HG03159 (cell line): ENCODE measurements around the gene USP43.

ENCODE experiments used
- ATAC-seq: cut with Tn5 transposase; IDR thresholded peaks from one replicate; pipeline ENCODE4 v1.9.1; 2021; ENCODE audit warnings: mild to moderate bottlenecking, moderate library complexity; ENCODE audit not compliant: unreplicated experiment

USP43 gene

GRCh38 chr17:9705745-9706144 is 60.4 kb downstream of the USP43 start:
- no peak for ATAC-seq

DNA sequence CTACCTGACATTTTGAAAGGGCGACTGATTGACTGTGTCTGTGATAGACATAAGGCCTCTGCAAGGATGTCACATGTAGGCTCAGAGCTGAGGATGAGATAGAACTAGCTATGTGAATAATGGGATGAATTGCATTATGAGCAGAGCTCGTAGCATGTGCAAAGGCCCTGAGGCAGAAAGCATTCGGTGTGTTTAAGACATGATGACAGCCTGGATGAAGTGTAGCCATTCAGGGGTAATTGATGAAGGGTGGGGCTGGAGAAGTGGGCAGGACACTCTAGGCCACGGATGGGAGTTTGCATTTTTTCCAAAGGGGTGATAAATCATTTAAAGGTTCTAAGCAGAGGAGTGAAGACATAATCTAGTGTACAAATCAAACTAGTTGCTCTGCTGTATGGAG is 62.6 kb downstream of the USP43 start:
- ATAC-seq: no peak

DNA sequence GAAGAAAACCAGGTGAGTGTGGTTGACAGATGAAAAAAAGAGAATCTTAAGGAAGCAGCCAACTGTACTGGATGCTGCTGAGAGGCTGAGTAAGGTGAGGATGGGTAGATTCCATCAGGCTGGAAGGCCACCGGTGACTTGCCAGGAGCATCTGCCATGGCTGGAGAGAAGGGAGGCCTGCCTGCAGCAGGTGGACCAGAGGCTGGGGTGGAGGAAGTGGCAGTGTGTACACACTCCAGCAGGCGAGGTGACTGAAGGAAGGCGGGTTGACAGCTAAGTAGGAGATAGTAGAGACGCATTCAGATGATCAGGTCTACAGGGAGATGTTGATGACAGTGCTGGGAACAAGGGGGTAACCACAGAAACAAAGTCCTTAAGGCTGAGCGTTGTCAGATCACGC is 69.5 kb downstream of the USP43 start:
- ATAC-seq: no peak

DNA sequence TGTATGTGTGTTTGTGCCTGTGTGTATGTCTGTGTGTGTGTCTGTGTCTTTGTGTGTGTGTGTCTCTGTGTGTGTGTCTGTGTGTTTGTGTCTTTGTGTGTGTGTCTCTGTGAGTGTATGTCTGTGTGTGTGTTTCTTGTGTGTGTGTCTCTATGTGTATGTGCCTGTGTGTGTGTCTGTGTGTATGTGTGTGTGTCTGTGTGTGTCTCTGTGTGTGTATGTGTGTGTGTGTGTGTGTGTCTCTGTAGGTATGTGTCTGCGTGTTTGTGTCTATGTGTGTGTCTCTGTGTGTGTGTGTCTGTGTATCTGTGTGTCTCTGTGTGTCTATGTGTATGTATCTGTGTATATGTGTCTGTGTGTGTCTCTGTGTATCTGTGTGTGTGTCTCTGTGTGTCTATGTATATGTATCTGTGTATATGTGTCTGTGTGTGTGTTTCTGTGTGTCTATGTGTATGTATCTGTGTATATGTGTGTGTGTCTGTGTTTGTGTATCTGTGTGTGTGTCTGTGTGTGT is 70.2 kb downstream of the USP43 start:
- no peak for ATAC-seq

GRCh38 chr17:9725575-9725974 is 80.3 kb downstream of the USP43 start:
- no peak for ATAC-seq

DNA sequence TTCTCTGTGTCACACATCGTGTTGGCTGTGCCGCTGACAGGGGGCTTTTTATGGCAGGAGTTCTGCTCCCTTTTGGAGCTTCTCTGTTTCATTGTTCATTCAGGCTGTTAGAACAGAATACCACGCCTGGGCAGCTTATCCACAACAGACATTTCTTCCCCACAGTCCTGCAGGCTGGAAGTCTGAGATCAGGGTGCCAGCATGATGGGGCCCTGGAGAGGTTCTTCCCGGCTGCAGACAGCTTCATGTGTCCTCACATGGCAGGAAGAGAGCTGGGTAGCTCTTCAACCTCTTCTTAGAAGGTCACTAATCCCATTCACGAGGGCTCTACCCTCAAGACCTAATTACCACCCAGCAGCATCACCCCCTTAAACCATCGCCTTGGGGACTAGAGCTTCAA is 81.0 kb downstream of the USP43 start:
- ATAC-seq: no peak

DNA sequence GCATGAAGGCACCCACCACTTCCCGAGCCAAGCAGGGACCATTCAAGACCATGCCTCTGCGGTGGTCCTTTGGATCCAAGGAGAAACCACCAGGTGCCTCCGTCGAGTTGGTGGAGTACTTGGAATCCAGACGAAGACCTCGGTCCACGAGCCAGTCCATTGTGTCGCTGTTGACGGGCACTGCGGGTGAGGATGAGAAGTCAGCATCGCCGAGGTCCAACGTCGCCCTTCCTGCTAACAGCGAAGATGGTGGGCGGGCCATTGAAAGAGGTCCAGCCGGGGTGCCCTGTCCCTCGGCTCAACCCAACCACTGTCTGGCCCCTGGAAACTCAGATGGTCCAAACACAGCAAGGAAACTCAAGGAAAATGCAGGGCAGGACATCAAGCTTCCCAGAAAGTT is 82.7 kb downstream of the USP43 start:
- no peak for ATAC-seq

DNA sequence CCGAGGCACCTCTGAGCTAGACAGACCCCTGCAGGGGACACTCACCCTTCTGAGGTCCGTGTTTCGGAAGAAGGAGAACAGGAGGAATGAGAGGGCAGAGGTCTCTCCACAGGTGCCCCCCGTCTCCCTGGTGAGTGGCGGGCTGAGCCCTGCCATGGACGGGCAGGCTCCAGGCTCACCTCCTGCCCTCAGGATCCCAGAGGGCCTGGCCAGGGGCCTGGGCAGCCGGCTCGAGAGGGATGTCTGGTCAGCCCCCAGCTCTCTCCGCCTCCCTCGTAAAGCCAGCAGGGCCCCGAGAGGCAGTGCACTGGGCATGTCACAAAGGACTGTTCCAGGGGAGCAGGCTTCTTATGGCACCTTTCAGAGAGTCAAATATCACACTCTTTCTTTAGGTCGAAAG is 83.2 kb downstream of the USP43 start:
- ATAC-seq: no peak

DNA sequence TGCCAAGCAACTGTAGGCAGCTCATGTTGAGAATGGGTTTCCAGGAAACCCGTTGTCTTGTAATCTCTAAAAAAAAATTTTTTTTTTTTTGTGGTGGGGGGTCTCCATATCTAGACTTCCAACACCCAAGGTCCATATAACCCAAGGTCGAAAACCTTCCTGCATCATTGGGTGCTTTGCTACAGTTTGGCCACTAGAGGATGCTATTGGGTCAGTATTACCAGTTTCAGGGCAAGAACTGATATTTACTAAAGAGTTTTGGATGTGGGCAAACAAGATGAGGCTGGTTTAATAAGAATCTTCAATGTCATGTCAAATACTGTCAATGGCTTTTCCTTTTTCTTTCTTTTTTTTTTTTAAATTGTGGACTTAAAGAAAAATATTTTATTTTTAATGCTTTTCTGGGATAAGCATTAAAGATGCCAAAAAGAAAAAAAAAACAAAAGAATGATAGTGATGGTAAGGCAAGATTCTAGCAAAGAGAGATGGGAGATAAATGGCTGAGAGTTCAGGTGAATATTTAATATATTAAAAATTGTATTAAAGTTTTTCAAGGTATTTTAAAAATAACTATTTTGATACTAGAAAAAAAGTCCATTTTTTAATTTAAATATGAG is 83.8 kb downstream of the USP43 start:
- no peak for ATAC-seq

GRCh38 chr17:9729735-9730420 is 84.6 kb downstream of the USP43 start:
- ATAC-seq: no peak

DNA sequence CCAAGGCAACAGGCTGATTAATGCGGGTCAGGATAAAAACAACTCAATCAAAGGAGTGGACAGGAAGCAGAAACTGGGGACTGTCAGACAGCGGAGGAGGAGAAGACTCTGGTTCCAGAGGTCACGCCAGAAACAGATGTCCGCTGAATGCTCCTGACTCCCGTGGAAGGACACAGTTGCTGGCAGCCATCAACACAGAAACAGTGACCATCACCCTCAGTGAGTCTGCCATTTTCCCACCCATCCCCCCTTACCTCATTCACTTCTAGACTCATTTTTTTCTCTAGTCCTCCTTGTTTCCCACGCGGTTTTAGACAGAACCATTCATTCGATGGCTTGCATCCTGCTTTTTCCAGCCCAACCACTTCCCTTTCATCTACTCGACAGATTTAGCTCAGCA is 105.2 kb downstream of the USP43 start:
- no peak for ATAC-seq

- no peak for ATAC-seq
These were observed 109.8 kb downstream of the USP43 start for GRCh38 chr17:9755083-9755482.

DNA sequence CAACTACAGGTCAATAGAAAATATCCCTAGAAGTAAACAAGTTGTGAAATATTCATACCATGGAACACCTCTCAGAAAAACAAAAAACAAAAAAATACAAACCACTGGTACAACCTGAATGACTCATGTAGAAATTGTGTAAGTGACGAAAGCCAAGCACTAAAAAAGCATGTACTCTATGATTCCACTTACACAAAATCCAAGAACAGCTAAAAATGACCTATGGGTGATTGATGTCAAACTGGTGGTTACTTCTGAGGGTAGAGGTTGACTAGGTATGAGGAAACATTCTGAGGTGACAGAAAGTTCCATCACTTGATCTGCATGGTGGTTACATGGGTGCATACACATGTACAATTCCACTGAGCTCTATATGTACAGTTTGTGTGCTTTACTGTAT is 114.9 kb downstream of the USP43 start:
- ATAC-seq: no peak

DNA sequence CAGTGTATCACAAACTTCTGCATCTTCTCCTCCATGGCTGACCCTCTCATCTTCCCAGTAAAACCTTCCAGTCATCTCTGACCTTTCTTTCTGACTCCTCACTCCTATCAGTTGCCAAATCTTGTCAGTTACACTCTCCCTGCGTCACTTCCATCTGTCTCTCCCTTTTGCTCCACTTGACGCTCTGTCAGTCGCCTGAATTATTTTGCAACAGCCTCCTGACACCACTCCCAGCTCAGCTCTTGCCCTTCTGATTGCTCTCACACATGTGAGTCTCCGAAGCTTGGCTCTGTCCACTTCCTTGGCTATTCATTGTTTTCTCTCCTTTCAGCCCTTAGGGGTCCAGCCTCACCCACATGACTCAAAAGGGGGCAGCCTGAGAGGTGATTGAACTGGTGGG is 118.3 kb downstream of the USP43 start:
- ATAC-seq: no peak

- no peak for ATAC-seq
These were observed 120.0 kb downstream of the USP43 start for GRCh38 chr17:9765322-9765721.

DNA sequence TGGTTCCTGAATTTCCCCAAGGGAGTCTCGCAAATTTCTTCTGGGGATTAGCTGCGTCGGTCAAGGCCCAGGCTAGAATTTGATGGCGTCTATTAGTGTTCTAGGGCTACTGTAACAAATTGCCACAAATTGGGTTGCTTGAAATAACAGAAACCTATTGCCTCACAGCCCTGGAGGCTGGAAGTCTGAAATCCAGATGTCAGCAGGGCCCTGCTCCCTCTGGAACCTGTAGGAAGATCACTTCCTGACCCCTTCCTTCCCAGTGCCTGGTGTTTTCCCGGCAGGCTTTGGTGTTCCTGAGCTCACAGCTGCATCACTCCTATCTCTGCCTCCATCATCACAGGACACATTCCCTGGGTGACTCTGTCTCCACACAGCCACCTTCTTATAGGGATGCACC is 121.7 kb downstream of the USP43 start:
- no peak for ATAC-seq

DNA sequence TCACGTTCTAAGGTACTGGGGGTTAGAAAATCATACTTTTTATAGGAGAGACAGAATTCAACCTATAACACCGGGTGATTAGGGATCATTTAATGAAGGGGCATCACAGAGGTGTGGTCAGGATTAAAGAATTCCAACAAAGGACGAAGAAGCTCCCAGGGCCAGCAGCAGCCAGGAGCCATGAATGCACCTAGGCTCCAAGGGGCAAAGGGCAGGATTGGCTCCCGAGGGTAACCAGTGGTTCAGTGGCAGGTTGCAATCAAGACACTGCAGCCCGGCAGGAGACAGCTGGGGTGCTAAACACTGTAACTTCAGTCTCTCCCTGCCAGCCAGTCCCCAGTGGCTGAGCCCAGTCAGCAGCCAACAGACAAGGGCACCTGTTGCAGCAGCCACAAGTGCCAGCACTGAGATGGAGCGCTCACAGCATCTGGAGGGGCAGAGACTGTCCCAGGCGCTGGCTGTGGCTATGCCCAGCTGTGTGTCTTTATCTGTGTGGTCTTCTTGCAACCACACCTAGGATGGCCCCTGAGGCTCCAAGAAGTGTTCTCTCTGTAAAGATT is 122.2 kb downstream of the USP43 start:
- no peak for ATAC-seq

GRCh38 chr17:9768381-9768934 is 123.1 kb downstream of the USP43 start:
- no peak for ATAC-seq

- no peak for ATAC-seq
These were observed 123.8 kb downstream of the USP43 start for GRCh38 chr17:9769036-9769695.

DNA sequence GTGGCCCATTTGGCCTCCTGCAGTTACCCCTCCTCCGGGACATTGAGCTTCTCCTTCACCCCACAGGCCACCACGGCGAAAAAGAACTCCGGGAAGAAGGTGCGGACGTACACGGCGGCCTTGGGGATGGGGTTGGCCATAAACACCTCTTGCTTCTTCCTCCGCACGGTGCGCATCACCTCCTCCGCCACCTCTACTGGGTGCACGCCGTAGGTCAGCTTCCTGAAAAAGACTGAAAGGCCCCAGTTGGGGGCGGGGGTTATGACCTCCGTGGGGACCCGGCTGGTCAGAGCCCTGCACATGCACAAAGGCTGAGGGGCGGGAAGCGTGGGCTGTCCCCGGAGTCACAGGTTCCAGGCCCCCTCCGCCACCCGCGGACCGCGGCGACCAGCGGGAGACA is 126.1 kb downstream of the USP43 start:
- ATAC-seq: no peak

DNA sequence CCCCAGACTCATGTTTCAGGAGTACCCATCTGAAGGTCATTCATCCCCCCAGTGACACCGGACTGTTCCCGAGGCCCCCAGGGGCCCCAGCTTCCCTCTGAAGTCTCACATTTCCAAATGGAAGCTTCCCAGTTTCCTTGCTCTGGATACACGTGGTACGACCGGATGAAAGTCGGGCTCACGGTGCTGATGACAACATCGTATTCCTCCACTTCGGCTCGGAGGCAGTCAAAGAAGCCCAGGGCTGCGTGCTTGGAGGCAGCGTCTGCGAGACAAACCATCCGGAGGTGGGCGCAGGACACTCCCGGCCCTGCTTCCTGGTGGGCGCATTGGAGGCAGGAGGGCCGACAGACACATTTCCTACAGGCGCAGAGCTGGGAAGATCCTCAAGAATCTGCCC is 127.3 kb downstream of the USP43 start:
- no peak for ATAC-seq

GRCh38 chr17:9776911-9777310 is 131.6 kb downstream of the USP43 start:
- ATAC-seq: no peak
